B cell (primary cell): ENCODE measurements around the gene DNAJB12. TPM values are rescaled to one million over a fixed set of nuclear protein-coding genes. Genes with fewer than 3 reads are reported as not detected.

Experiments
- ATAC-seq: fragments of 200-7000 bp; cut with Tn5 transposase; one replicate; pipeline ENCODE4 v1.10.0; 2021; ENCODE audit warnings: low read depth, mild to moderate bottlenecking, moderate number of reproducible peaks, moderate library complexity
- CTCF ChIA-PET: fragments of 350-600 bp; sonication (Branson Sonifier 250); formaldehyde crosslinking; loops from one replicate; lab custom pipeline; 2021; ENCODE audit warnings: antibody characterized with exemption, inconsistent platforms; lab: Charles Lee
- POLR2A ChIA-PET: fragments of 350-600 bp; sonication (Branson Sonifier 250); formaldehyde crosslinking; loops from one replicate; lab custom pipeline; 2021; ENCODE audit warnings: antibody characterized with exemption; lab: Charles Lee
- DNase-seq: peaks from one replicate; pipeline ENCODE4 v3.0.0; 2013
- H2AFZ ChIP-seq: 2 replicates; pipeline ENCODE4 v1.6.1; 2012; ENCODE audit warnings: mild to moderate bottlenecking, low read depth, low read length; ENCODE audit not compliant: insufficient read depth, poor library complexity, severe bottlenecking
- H3K27ac ChIP-seq, 2 donors: 1 replicate in 1 of 2; 2 replicates in 1 of 2; pipeline ENCODE4 v1.5.1; 2012 to 2013; ENCODE audit warnings: low read length in 2 of 2, mild to moderate bottlenecking in 2 of 2, moderate library complexity in 1 of 2
- H3K27me3 ChIP-seq, 4 experiments: fragments of 200-600 bp in 1 of 4; sonication (generic) in 1 of 4; replicated peaks in 1 of 4; 1 replicate in 2 of 4; 2 replicates in 2 of 4; pipeline versions ENCODE4 v1.6.1 to v1.7.0; 2013 to 2016; ENCODE audit warnings: low read length in 3 of 4, mild to moderate bottlenecking in 2 of 4, mixed read lengths in 1 of 4, moderate library complexity in 1 of 4; ENCODE audit not compliant: insufficient read depth in 4 of 4, control insufficient read depth in 3 of 4; ENCODE audit errors: control extremely low read depth in 1 of 4
- H3K36me3 ChIP-seq, 2 experiments: replicated peaks in 1 of 2; 1 replicate in 1 of 2; 2 replicates in 1 of 2; pipeline versions ENCODE4 v1.6.1 to v1.7.1; 2013; ENCODE audit warnings: low read length in 1 of 2; ENCODE audit not compliant: insufficient read depth in 2 of 2, control insufficient read depth in 1 of 2; ENCODE audit errors: control extremely low read depth in 1 of 2, extremely low read depth in 1 of 2
- H3K4me1 ChIP-seq, 2 donors: fragments of 200-600 bp in 1 of 2; sonication (generic) in 1 of 2; 1 replicate in 1 of 2; 2 replicates in 1 of 2; pipeline versions ENCODE4 v1.5.1 to v1.6.1; 2013 to 2017; ENCODE audit warnings: low read length in 2 of 2; ENCODE audit not compliant: control insufficient read depth in 2 of 2, insufficient read depth in 2 of 2
- H3K4me2 ChIP-seq: replicated peaks from 2 replicates; pipeline ENCODE3; 2012; ENCODE audit warnings: mild to moderate bottlenecking, low read depth, low read length; ENCODE audit not compliant: poor library complexity, severe bottlenecking
- H3K4me3 ChIP-seq, 5 experiments: fragments of 200-600 bp in 1 of 5; sonication (generic) in 1 of 5; 1 replicate in 3 of 5; 2 replicates in 2 of 5; pipeline versions ENCODE4 v1.5.1 to v1.7.0; 2011 to 2016; ENCODE audit warnings: low read length in 4 of 5, mild to moderate bottlenecking in 4 of 5, low read depth in 2 of 5, control low read depth in 1 of 5, moderate library complexity in 1 of 5; ENCODE audit not compliant: insufficient read depth in 1 of 5; ENCODE audit errors: control extremely low read depth in 1 of 5, extremely low read depth in 1 of 5
- H3K79me2 ChIP-seq: fragments of 200-600 bp; sonication (generic); one replicate; pipeline ENCODE4 v1.6.0; 2016; ENCODE audit warnings: low read length; ENCODE audit not compliant: control insufficient read depth, insufficient read depth
- H3K9ac ChIP-seq: fragments of 200-600 bp; sonication (generic); 2 replicates; pipeline ENCODE4 v1.6.1; 2017; ENCODE audit warnings: mild to moderate bottlenecking, low read length, moderate library complexity
- H3K9me3 ChIP-seq, 3 donors: one replicate each; pipeline versions ENCODE4 v1.6.1 to v1.7.1; 2013; ENCODE audit warnings: low read length in 2 of 3; ENCODE audit not compliant: control insufficient read depth in 2 of 3, insufficient read depth in 1 of 3; ENCODE audit errors: control extremely low read depth in 1 of 3
- H4K20me1 ChIP-seq: 2 replicates; pipeline ENCODE4 v1.6.0; 2012; ENCODE audit warnings: mild to moderate bottlenecking, low read length; ENCODE audit not compliant: insufficient read depth, control insufficient read depth, poor library complexity, severe bottlenecking
- H3K27ac Mint-ChIP-seq: one replicate; pipeline ENCODE4 v1.8.0; 2021; ENCODE audit warnings: mixed read lengths
- H3K27me3 Mint-ChIP-seq: one replicate; pipeline ENCODE4 v1.8.0; 2021; ENCODE audit warnings: mixed read lengths
- H3K4me1 Mint-ChIP-seq: one replicate; pipeline ENCODE4 v1.8.0; 2021; ENCODE audit warnings: mixed read lengths
- H3K4me3 Mint-ChIP-seq: one replicate; pipeline ENCODE4 v1.8.0; 2021; ENCODE audit warnings: mixed read lengths
- H3K9me3 Mint-ChIP-seq: one replicate; pipeline ENCODE4 v1.8.0; 2022; ENCODE audit warnings: mixed read lengths; ENCODE audit not compliant: insufficient read depth
- CTCF ChIP-seq: fragments of 200-600 bp; IDR thresholded peaks from one replicate; pipeline ENCODE4 v1.8.0; 2022; ENCODE audit warnings: antibody characterized with exemption, mild to moderate bottlenecking
- EZH2 ChIP-seq: IDR thresholded peaks from 2 replicates; pipeline ENCODE4 v1.6.1; 2012; ENCODE audit warnings: borderline replicate concordance, low read depth, mild to moderate bottlenecking, moderate library complexity, low read length; ENCODE audit not compliant: insufficient read depth, poor library complexity, severe bottlenecking
- WGBS: methylation state at CpG from one replicate; pipeline ENCODE4 v1.1.5; 2013; ENCODE audit warnings: missing lambda C conversion rate; ENCODE audit not compliant: insufficient coverage; 5-methylcytosine and 5-hydroxymethylcytosine counted together
- intact Hi-C: fragments of 100-400 bp; cut with micrococcal nuclease; formaldehyde crosslinking; loops from one replicate; pipeline ENCODE4 v1.10.0; 2022
- polyA plus RNA-seq: library from polyadenylated mRNA; depleted of rRNA; stranded (reverse); fragments of >200 nt; gene quantifications from 2 replicates; pipeline ENCODE4 v1.2.3, GENCODE V29; 2012
- total RNA-seq, 2 donors: library from RNA; stranded (reverse); fragments of 120-200 nt in 1 of 2; gene quantifications; 1 replicate in 1 of 2; 2 replicates in 1 of 2; pipeline versions ENCODE4 v1.2.3 to v1.2.4, GENCODE V29; 2013 to 2022

The DNAJB12 gene
- total and polyA plus RNA-seq, 2 donors (not counting 1 experiment from before 2014, with no cell fraction given) = 16.1 to 42.3 TPM

- H3K4me3 ChIP-seq = no peak overlapping the region
- no peak for ATAC-seq
- ChIA-PET POLR2A (interaction anchor here (1.3 kb wide), 1 partner anchor 10 kb away, joined by 8 read pairs; no protein-coding TSS in a partner anchor), CTCF (no interaction called here)
- no peak overlapping the region for H2AFZ ChIP-seq
- H3K4me2 ChIP-seq = no peak overlapping the region
- no peaks in the 10 kb centered on the region for H3K27me3 Mint-ChIP-seq
- intact Hi-C loops = no loop called here
- TF ChIP-seq EZH2 (no peak), CTCF (no peak)
- H3K4me1 ChIP-seq = peaks cover 4 to 16% of the 10 kb centered on the region in 2 donors
- peaks cover 31% of the 10 kb centered on the region for H3K4me1 Mint-ChIP-seq
- H3K9me3 Mint-ChIP-seq = no peaks in the 10 kb centered on the region
- H3K27ac ChIP-seq = no peak overlapping the region
- H3K27ac Mint-ChIP-seq = no peak overlapping the region
- no peak for DNase-seq
- WGBS = 75% methylated on average over 10 of the region's 11 CpGs
- no peaks in the 10 kb centered on the region for H3K36me3 ChIP-seq
- no peaks in the 10 kb centered on the region for H3K79me2 ChIP-seq
- H3K27me3 ChIP-seq = peaks cover 0 to 4% (median 0%) of the 10 kb centered on the region in 4 experiments
- no peak overlapping the region for H3K9ac ChIP-seq
- H4K20me1 ChIP-seq = no peaks in the 10 kb centered on the region
- no peak overlapping the region for H3K4me3 Mint-ChIP-seq
- no peaks in the 10 kb centered on the region for H3K9me3 ChIP-seq
Observed at GRCh38 chr10:72310241-72310633, 44.5 kb downstream of the DNAJB12 start.

GRCh38 chr10:72309290-72310240, 45.2 kb downstream of the DNAJB12 start:
- no peak overlapping the region for H3K9ac ChIP-seq
- H2AFZ ChIP-seq = no peak overlapping the region
- Mint-ChIP-seq H3K27me3 (no peaks in the 10 kb centered on the region), H3K27ac (peak overlapping the region; percentile 23), H3K4me1 (peaks cover 35% of the 10 kb centered on the region), H3K4me3 (no peak overlapping the region), H3K9me3 (no peaks in the 10 kb centered on the region)
- H3K79me2 ChIP-seq = no peaks in the 10 kb centered on the region
- 78% methylated on average over 20 of the region's 21 CpGs for WGBS
- no peaks in the 10 kb centered on the region for H3K9me3 ChIP-seq
- TF ChIP-seq CTCF (no peak), EZH2 (no peak)
- no peak overlapping the region for H3K4me3 ChIP-seq
- intact Hi-C loops = no loop called here
- peaks cover 7 to 18% of the 10 kb centered on the region in 2 donors for H3K4me1 ChIP-seq
- DNase-seq = no peak
- CTCF ChIA-PET = interaction anchor here (0.5 to 1.3 kb wide), 4 partner anchors 9 to 931 kb away, joined by 3 read pairs; no protein-coding TSS in a partner anchor
- no peak overlapping the region for H3K4me2 ChIP-seq
- no peak for ATAC-seq
- peaks cover 0 to 4% (median 0%) of the 10 kb centered on the region in 4 experiments for H3K27me3 ChIP-seq
- no peaks in the 10 kb centered on the region for H3K36me3 ChIP-seq
- H3K27ac ChIP-seq = no peak overlapping the region
- H4K20me1 ChIP-seq = no peaks in the 10 kb centered on the region
- POLR2A ChIA-PET = interaction anchor here (0.6 to 1.3 kb wide), 2 partner anchors 9 to 93 kb away, joined by 4 to 8 read pairs; no protein-coding TSS in a partner anchor
